HL-60 (cell line): ENCODE data around the gene CSNK2A2.

Experiments
- DNase-seq, 2 experiments: peaks; one replicate each; pipeline ENCODE4 v3.0.0-alpha.2; 2010 to 2020; ENCODE audit warnings: low read depth in 1 of 2, low spot score in 1 of 2
- H3K27ac ChIP-seq: fragments of 250-450 bp; sonication (Bioruptor Pico); replicated peaks from 2 replicates; pipeline ENCODE4 v1.5.1; 2020; ENCODE audit warnings: mild to moderate bottlenecking, moderate library complexity
- H3K27me3 ChIP-seq: fragments of 250-450 bp; sonication (Bioruptor Pico); 2 replicates; pipeline ENCODE4 v1.5.1; 2021; ENCODE audit warnings: mild to moderate bottlenecking, moderate library complexity; ENCODE audit not compliant: insufficient read depth, poor library complexity, severe bottlenecking
- H3K4me3 ChIP-seq: replicated peaks from 2 replicates; pipeline ENCODE4 v1.5.1; 2011; ENCODE audit warnings: mild to moderate bottlenecking, control low read depth, low read length; ENCODE audit not compliant: insufficient read depth
- GABPA ChIP-seq: IDR thresholded peaks from 2 replicates; pipeline ENCODE4 v1.6.1; 2012; ENCODE audit warnings: low read depth
- POLR2AphosphoS5 ChIP-seq: IDR thresholded peaks from 2 replicates; pipeline ENCODE4 v1.6.1; 2012; ENCODE audit warnings: low read depth
- REST ChIP-seq: IDR thresholded peaks from 2 replicates; pipeline ENCODE4 v1.6.1; 2012; ENCODE audit warnings: low read depth; ENCODE audit not compliant: insufficient replicate concordance
- SPI1 ChIP-seq: IDR thresholded peaks from 2 replicates; pipeline ENCODE4 v1.6.1; 2012; ENCODE audit warnings: low read depth, mild to moderate bottlenecking, borderline replicate concordance
- long read RNA-seq: library from polyadenylated mRNA; unstranded; transcript quantifications from one replicate; pipeline ENCODE4 v2.0.0, GENCODE V29; 2020
- TF ChIP-seq, protein P1 (sequence below): IDR thresholded peaks from one replicate; pipeline ENCODE4 v1.5.1; 2011; ENCODE audit warnings: low read length, control low read depth, inconsistent platforms; ENCODE audit not compliant: insufficient read depth

CSNK2A2 gene
- long read RNA-seq, partial matches to known transcripts = 11 of 62 reads
- long read RNA-seq, other reads (novel, unspliced or antisense) = 51 of 62 reads

DNA sequence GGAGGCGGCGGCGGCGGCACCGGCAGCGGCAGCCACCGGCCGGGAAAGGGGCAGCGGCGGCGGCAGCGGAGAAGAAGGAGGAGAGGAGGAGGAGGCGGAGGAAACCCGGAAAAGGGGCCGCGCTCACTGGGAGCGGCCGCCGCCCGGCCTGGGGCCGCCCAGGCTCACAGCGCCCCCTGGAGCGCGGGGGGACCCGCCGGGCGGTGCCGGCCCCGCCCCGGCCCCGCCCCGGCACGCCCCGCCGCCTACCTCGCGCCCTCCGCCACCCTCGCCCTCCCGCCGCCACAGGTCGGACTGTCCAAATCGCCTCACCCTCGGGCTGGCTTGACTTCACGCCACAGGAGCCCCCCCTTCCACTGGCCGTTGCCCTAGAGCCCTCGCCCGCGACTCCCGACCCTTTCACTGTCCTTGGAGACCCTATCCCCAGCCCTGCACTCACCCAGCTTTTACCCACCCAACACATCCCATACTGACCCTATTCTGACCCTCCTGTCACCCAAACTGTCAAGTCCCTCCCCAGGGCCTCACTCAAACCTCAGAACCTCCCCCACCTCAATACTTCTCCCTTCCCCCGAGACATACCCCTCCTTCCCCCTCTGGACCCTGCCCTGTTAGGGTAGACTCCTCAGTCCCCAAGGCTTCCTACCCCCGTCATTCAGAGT lies at the start of gene CSNK2A2:
Gene CSNK2A2, minus strand, starts transcription at position 85 of the 662 bp plus-strand sequence. CDS start 370 bp downstream, outside the sequence.
- DNase-seq = peak; percentile 46 to 53
- Histone ChIP-seq H3K4me3 (peak within 1 kb of the TSS; percentile 80), H3K27ac (peak within 1 kb of the TSS; percentile 65), H3K27me3 (no peaks in the 10 kb centered on the region)
- no peak for TF ChIP-seq REST
- TF ChIP-seq SPI1 = no peak
- TF ChIP-seq POLR2AphosphoS5 = no peak; the same call in 1 of the 2 replicates
- TF ChIP-seq GABPA = no peak

GRCh38 chr16:58243528-58244004 lies 45.7 kb upstream of the CSNK2A2 start:
- TF ChIP-seq GABPA (no peak), SPI1 (no peak)
- TF ChIP-seq, protein P1, sequence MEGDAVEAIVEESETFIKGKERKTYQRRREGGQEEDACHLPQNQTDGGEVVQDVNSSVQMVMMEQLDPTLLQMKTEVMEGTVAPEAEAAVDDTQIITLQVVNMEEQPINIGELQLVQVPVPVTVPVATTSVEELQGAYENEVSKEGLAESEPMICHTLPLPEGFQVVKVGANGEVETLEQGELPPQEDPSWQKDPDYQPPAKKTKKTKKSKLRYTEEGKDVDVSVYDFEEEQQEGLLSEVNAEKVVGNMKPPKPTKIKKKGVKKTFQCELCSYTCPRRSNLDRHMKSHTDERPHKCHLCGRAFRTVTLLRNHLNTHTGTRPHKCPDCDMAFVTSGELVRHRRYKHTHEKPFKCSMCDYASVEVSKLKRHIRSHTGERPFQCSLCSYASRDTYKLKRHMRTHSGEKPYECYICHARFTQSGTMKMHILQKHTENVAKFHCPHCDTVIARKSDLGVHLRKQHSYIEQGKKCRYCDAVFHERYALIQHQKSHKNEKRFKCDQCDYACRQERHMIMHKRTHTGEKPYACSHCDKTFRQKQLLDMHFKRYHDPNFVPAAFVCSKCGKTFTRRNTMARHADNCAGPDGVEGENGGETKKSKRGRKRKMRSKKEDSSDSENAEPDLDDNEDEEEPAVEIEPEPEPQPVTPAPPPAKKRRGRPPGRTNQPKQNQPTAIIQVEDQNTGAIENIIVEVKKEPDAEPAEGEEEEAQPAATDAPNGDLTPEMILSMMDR = no peak
- H3K27ac ChIP-seq = no peak overlapping the region
- DNase-seq = no peak
- peaks cover 10% of the 10 kb centered on the region for H3K27me3 ChIP-seq
- no peak overlapping the region for H3K4me3 ChIP-seq

- H3K27me3 ChIP-seq = peaks cover 4% of the 10 kb centered on the region
- no peak overlapping the region for H3K27ac ChIP-seq
- H3K4me3 ChIP-seq = no peak overlapping the region
- TF ChIP-seq SPI1 = no peak
- TF ChIP-seq, protein P1 = no peak
- no peak for TF ChIP-seq POLR2AphosphoS5
- TF ChIP-seq GABPA = no peak
- no peak for TF ChIP-seq REST
- DNase-seq = no peak
Observed at GRCh38 chr16:58236831-58237230, 38.9 kb upstream of the CSNK2A2 start.

GRCh38 chr16:58236231-58236690 lies 38.4 kb upstream of the CSNK2A2 start:
- peak in 1 of 2 experiments; percentile 55 for DNase-seq
- Histone ChIP-seq H3K27me3 (no peaks in the 10 kb centered on the region), H3K4me3 (peak overlapping the region; percentile 38), H3K27ac (no peak overlapping the region)
- TF ChIP-seq, protein P1 = no peak
- TF ChIP-seq GABPA (no peak), POLR2AphosphoS5 (no peak), REST (no peak), SPI1 (no peak)
